Panc1 (cell line): ENCODE measurements around the gene HCN2. TPM values are rescaled to one million over a fixed set of nuclear protein-coding genes. Genes with fewer than 3 reads are reported as not detected.

Experiments used
- ATAC-seq: fragments of 200-7000 bp; cut with Tn5 transposase; 2 replicates; pipeline ENCODE4 v1.9.1; 2020; ENCODE audit warnings: mild to moderate bottlenecking, moderate library complexity
- BruUV-seq: library from RNA; stranded (reverse); fragments of 400-500 nt; replicated peaks from 2 replicates; lab custom pipeline; 2021; lab: Mats Ljungman, UMichigan
- CTCF ChIA-PET: fragments of 300-600 bp; sonication (Branson Sonifier 250); formaldehyde crosslinking; loops from one replicate; lab custom pipeline; 2022; ENCODE audit warnings: antibody characterized with exemption; lab: Charles Lee
- POLR2A ChIA-PET: fragments of 300-600 bp; sonication (Branson Sonifier 250); formaldehyde crosslinking; loops from one replicate; lab custom pipeline; 2022; ENCODE audit warnings: antibody characterized with exemption; lab: Charles Lee
- DNase-seq: peaks from one replicate; pipeline ENCODE4 v3.0.0-alpha.2; 2010; ENCODE audit warnings: low read depth, low spot score
- H3K27ac ChIP-seq: 2 replicates; pipeline ENCODE4 v1.5.1; 2011; ENCODE audit warnings: mild to moderate bottlenecking, low read length, inconsistent platforms
- H3K27me3 ChIP-seq: fragments of 200-500 bp; sonication (Bioruptor generic); 2 replicates; pipeline ENCODE4 v1.6.0; 2014; ENCODE audit warnings: low read length, inconsistent platforms; ENCODE audit not compliant: control insufficient read depth, insufficient read depth
- H3K36me3 ChIP-seq: fragments of 200-500 bp; sonication (Bioruptor generic); 2 replicates; pipeline ENCODE4 v1.5.1; 2014; ENCODE audit warnings: inconsistent platforms, mild to moderate bottlenecking, low read length, moderate library complexity; ENCODE audit not compliant: control insufficient read depth, insufficient read depth
- H3K4me1 ChIP-seq: 2 replicates; pipeline ENCODE4 v1.5.1; 2011; ENCODE audit warnings: inconsistent platforms, mild to moderate bottlenecking, low read length, moderate library complexity; ENCODE audit not compliant: control insufficient read depth, insufficient read depth
- H3K4me3 ChIP-seq, 2 experiments: 2 replicates each; pipeline ENCODE4 v1.5.1; 2011 to 2012; ENCODE audit warnings: low read depth in 2 of 2, low read length in 2 of 2, mild to moderate bottlenecking in 2 of 2, inconsistent platforms in 1 of 2, moderate library complexity in 1 of 2
- H3K9me3 ChIP-seq: fragments of 200-500 bp; sonication (Bioruptor generic); 2 replicates; pipeline ENCODE4 v1.5.1; 2014; ENCODE audit warnings: low read depth, mild to moderate bottlenecking, inconsistent platforms, low read length, moderate library complexity; ENCODE audit not compliant: control insufficient read depth, insufficient read depth
- POLR2AphosphoS5 ChIP-seq: IDR thresholded peaks from 2 replicates; pipeline ENCODE4 v1.6.1; 2012; ENCODE audit warnings: mild to moderate bottlenecking, low read depth, low read length, moderate library complexity
- SIN3A ChIP-seq: IDR thresholded peaks from 2 replicates; pipeline ENCODE4 v1.6.1; 2012; ENCODE audit warnings: low read depth, mild to moderate bottlenecking, low read length, moderate library complexity, borderline replicate concordance; ENCODE audit not compliant: insufficient read depth
- TCF7L2 ChIP-seq: IDR thresholded peaks from 2 replicates; pipeline ENCODE4 v1.6.1; 2011; ENCODE audit warnings: mild to moderate bottlenecking, low read depth, low read length, inconsistent platforms
- in situ Hi-C: cut with HindIII; loops from 2 replicates; pipeline ENCODE4 v1.10.0; 2016; ENCODE audit warnings: low sequenced_read_pairs, low pct_unique_long_range_greater_than_20kb
- intact Hi-C: fragments of 100-400 bp; cut with micrococcal nuclease; formaldehyde crosslinking; loops from one replicate; pipeline ENCODE4 v1.10.0; 2022; ENCODE audit not compliant: unreplicated experiment
- total RNA-seq: library from RNA; stranded (reverse); gene quantifications from one replicate; pipeline ENCODE4 v1.2.1, GENCODE V29; 2021; ENCODE audit not compliant: unreplicated experiment
- TF ChIP-seq, protein P1 (sequence below), 2 experiments: IDR thresholded peaks; 2 replicates each; pipeline ENCODE4 v1.6.1; 2011 to 2012; ENCODE audit warnings: low read depth in 2 of 2, control low read depth in 1 of 2, low read length in 1 of 2, mild to moderate bottlenecking in 1 of 2, moderate library complexity in 1 of 2; ENCODE audit not compliant: insufficient read depth in 1 of 2
- TF ChIP-seq, protein P2 (sequence below): fragments of 450-650 bp; IDR thresholded peaks from 2 replicates; pipeline ENCODE4 v1.5.1; 2017; ENCODE audit warnings: mild to moderate bottlenecking

HCN2 gene
- total RNA-seq, 1 experiment from 2014 or later: 15.1 TPM

DNA sequence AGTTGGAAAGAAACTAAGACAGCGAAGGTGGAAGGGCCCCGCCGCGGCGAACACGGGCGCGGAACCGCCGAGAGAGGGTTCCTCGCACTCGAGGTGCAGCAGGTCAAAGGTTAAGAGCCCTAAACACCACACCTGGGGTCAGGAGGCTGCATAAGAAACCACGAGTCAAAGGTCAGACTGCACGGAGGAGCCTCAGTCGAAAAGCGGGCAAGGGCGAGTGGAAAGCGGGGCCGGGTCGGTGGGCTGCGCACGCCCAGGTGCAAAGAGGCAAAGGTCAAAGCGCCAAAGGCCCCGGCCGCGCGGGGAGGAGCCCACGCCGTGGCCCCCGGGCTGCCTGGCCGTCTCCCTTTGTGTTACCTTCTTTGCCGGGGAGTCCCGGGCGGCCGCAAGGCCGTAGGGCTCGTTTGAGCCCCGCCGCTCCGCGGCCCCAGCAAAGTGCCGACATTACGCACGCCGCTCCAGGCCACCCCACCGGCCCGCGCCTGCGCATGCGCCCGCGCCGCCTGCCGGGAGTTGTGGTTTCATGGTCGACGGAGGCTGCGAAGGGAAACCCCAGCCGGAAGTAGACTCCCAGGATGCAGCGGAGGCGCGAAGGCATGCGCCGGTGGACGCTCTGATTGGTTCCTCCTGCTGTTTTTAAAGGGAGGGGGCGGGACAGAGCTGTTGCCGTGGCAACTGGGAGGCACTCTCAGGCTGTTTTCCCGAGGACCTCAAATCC is 43.5 kb downstream of the HCN2 start, which contains the start of gene POLRMT:
Gene POLRMT, minus strand, starts transcription at position 470 of the 718 bp plus-strand sequence. Its CDS starts 25 bp downstream, at position 445.
- intact Hi-C loops (no loop called here), in situ Hi-C loops (no loop called here)
- Histone ChIP-seq H3K27me3 (no peaks in the 10 kb centered on the region), H3K4me1 (no peaks in the 10 kb centered on the region), H3K4me3 (peak within 1 kb of the TSS; percentile 63 to 85), H3K36me3 (peaks cover 6% of the 10 kb centered on the region; the same call in 1 of the 2 replicates), H3K27ac (peak within 1 kb of the TSS; percentile 84), H3K9me3 (no peaks in the 10 kb centered on the region)
- DNase-seq: peak; percentile 82
- ChIA-PET CTCF (interaction anchor here (0.6 kb wide), 1 partner anchor 45 kb away, joined by 3 read pairs; no protein-coding TSS in a partner anchor), POLR2A (no interaction called here)
- peak; percentile 94 for ATAC-seq
- TF ChIP-seq POLR2AphosphoS5 (peak; percentile 42; the same call in 1 of the 2 replicates), TCF7L2 (no peak), SIN3A (peak; percentile 38; the same call in 1 of the 2 replicates)
- TF ChIP-seq, protein P1, sequence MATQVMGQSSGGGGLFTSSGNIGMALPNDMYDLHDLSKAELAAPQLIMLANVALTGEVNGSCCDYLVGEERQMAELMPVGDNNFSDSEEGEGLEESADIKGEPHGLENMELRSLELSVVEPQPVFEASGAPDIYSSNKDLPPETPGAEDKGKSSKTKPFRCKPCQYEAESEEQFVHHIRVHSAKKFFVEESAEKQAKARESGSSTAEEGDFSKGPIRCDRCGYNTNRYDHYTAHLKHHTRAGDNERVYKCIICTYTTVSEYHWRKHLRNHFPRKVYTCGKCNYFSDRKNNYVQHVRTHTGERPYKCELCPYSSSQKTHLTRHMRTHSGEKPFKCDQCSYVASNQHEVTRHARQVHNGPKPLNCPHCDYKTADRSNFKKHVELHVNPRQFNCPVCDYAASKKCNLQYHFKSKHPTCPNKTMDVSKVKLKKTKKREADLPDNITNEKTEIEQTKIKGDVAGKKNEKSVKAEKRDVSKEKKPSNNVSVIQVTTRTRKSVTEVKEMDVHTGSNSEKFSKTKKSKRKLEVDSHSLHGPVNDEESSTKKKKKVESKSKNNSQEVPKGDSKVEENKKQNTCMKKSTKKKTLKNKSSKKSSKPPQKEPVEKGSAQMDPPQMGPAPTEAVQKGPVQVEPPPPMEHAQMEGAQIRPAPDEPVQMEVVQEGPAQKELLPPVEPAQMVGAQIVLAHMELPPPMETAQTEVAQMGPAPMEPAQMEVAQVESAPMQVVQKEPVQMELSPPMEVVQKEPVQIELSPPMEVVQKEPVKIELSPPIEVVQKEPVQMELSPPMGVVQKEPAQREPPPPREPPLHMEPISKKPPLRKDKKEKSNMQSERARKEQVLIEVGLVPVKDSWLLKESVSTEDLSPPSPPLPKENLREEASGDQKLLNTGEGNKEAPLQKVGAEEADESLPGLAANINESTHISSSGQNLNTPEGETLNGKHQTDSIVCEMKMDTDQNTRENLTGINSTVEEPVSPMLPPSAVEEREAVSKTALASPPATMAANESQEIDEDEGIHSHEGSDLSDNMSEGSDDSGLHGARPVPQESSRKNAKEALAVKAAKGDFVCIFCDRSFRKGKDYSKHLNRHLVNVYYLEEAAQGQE (IDR thresholded peaks at IDR 0.05; ENCODE audit: insufficient read depth in 1 of 2, low read depth in 2 of 2, low read length in 1 of 2): no peak
- TF ChIP-seq, protein P2, sequence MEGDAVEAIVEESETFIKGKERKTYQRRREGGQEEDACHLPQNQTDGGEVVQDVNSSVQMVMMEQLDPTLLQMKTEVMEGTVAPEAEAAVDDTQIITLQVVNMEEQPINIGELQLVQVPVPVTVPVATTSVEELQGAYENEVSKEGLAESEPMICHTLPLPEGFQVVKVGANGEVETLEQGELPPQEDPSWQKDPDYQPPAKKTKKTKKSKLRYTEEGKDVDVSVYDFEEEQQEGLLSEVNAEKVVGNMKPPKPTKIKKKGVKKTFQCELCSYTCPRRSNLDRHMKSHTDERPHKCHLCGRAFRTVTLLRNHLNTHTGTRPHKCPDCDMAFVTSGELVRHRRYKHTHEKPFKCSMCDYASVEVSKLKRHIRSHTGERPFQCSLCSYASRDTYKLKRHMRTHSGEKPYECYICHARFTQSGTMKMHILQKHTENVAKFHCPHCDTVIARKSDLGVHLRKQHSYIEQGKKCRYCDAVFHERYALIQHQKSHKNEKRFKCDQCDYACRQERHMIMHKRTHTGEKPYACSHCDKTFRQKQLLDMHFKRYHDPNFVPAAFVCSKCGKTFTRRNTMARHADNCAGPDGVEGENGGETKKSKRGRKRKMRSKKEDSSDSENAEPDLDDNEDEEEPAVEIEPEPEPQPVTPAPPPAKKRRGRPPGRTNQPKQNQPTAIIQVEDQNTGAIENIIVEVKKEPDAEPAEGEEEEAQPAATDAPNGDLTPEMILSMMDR: no peak
- BruUV-seq: no TSS peak

DNA sequence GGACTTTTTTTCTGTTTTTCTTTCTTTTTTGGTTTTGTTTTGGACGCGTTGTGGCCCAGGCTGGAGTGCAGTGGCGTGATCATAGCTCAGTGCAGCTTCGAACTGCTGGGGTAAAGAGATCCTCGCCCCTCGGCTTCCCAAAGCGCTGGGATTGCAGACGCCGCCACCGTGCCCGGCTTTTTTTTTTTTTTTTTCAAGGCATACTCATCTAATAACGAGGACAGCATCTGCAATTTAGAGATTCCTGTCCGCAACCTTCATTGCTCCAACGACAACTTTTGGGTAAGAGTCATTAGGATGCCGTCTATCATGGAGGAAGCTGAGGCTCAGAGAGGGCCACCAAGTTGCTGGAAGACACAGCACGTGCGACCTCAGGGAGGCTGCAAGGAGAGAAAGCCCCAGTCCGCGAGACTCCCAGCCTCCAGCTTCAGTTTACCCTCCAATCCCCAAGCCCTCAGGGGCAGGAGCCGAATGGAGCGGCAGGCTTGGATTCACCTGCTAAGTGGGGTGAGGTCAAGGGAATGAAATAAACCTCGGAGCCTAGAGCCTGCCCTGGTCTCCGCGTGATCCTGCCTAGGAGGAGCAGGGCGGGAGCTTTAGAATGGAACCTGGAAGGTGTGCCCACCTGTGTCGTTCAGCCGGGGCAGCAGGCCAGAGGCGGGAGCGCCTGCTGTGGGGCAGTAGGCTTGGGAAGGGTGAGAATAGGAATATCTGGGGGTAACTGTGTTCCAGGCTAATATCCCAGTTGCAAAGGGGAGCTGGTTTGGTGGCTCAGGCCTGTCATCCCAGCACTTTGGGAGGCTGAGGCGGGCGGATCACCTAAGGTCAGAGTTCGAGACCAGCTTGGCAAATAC is 44.3 kb downstream of the HCN2 start:
- H3K4me1 ChIP-seq: no peaks in the 10 kb centered on the region
- H3K9me3 ChIP-seq: no peaks in the 10 kb centered on the region
- H3K4me3 ChIP-seq: peak overlapping the region; percentile 63 to 72
- in situ Hi-C loops: no loop called here
- ATAC-seq (no peak), DNase-seq (no peak)
- H3K27me3 ChIP-seq: no peaks in the 10 kb centered on the region
- TF ChIP-seq POLR2AphosphoS5 (no peak), SIN3A (no peak; the same call in 1 of the 2 replicates), TCF7L2 (no peak)
- TF ChIP-seq, protein P2: no peak
- TF ChIP-seq, protein P1 (IDR thresholded peaks at IDR 0.05; ENCODE audit: insufficient read depth in 1 of 2, low read depth in 2 of 2, low read length in 1 of 2): no peak
- intact Hi-C loops: no loop called here
- POLR2A ChIA-PET: interaction anchor here (0.6 kb wide), 1 partner anchor 272 kb away, joined by 3 read pairs; no protein-coding TSS in a partner anchor
- peaks cover 4% of the 10 kb centered on the region; the same call in 1 of the 2 replicates for H3K36me3 ChIP-seq
- CTCF ChIA-PET: no interaction called here
- BruUV-seq: no TSS peak
- H3K27ac ChIP-seq: peak overlapping the region; percentile 82
